ENCODE results near the gene PLAC1.

Gene PLAC1

GRCh38 chrX:134670134-134670924 lies 12.1 kb upstream of the PLAC1 start:
- DNase-seq: no peak

GRCh38 chrX:134669378-134670098 lies 11.3 kb upstream of the PLAC1 start:
- DNase-seq: no peak

GRCh38 chrX:134664202-134664601 lies 5.9 kb upstream of the PLAC1 start:
- no peak for DNase-seq

- no peak for DNase-seq
These were observed 3.0 kb upstream of the PLAC1 start for GRCh38 chrX:134661295-134661694.

DNA sequence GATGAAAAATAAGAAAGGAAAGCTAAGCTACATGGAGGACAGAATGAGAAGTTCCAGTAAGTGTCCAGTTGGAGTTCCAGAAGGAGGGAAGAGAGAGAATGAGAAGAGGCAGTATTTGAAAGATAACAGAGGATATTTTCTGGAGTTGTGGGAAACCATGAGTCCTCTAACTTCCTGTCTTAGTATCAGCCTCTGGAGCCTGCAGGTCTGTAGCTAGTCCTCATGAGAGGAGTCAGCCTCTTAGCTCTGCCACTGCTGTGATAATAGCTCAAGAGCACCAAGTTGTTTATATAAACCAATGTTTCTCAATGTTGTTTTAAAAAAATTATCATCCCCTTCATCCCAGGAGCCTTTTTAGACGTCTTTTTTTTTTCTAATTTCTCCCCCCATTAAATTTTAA lies 2.4 kb upstream of the PLAC1 start:
- peak in 1 of 3 experiments; percentile 41 for DNase-seq

- no peak for DNase-seq
These were observed 1.5 kb upstream of the PLAC1 start for GRCh38 chrX:134659761-134660160.

GRCh38 chrX:134658760-134659023 lies 421 bp upstream of the PLAC1 start:
- peak in 2 of 3 experiments; percentile 33 to 65 for DNase-seq

DNA sequence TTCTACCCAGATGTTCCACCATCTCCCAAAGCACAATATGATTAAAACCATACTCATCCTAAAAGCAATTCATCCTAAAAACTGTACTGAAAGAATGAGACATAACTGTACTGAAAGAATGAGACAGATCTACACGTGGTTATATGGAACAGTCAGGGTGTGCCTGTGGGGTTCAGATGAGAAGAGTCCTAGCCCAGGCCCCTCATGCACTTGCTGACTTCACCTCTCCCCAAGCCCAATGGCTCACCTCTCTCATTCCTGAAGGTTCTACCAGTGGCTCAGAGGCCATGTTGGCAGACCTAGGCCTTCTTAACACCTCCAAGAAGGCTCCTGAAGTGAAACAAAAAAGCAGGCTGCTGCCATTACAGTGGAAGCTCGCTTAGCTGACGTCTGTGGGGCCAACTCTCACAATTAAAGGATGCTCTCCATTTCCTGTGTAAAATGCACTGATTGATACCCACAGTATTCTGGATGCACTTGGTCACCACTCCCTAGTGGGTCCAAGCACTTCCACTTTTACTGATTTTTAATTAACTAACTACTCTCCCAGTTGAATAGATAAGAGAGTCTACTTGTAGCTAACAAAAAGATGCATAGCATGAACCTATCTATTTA lies 3.8 kb downstream of the PLAC1 start:
- DNase-seq: no peak

- DNase-seq: no peak
These were observed 4.4 kb downstream of the PLAC1 start for GRCh38 chrX:134653835-134654234.

DNA sequence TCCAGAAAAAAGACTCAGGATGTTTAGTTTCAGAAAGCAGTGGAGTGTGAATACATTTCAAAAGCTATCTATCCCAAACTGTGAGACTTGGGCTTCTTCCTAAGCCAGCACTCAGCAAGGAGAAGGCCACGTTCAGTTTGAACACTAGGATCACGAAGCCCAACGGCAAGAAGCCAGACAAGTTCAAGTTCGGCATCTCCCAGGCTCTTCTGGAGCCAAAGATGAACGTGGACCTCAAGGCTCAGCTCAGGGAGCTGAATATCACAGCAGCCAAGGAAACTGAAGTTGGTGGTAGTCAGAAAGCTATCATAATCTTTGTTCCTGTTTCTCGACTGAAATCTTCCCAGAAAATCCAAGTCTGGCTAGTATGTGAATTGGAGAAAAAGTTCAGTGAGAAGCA lies 7.6 kb downstream of the PLAC1 start:
- DNase-seq: no peak

- DNase-seq: no peak
These were observed 8.5 kb downstream of the PLAC1 start for GRCh38 chrX:134649770-134650169.

DNA sequence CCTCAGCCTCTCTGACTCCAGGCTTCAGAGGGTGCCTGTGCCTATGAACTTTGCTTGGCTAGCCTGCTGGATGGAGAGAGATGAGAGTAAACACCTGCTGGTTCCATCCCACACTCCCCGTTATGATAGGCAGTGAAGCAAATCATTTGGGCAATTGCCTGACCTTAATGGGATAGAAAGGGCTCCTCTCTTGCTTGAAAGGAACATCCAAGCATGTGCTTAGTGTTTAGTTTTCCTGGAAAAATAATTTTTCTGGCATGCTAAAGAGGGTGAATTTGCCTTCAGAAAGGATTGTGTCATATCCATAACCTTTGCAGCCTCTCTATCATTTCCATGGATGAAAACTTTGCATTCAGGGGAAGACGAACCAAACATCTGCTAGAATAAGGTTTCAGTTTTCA lies 10.8 kb downstream of the PLAC1 start:
- no peak for DNase-seq

DNA sequence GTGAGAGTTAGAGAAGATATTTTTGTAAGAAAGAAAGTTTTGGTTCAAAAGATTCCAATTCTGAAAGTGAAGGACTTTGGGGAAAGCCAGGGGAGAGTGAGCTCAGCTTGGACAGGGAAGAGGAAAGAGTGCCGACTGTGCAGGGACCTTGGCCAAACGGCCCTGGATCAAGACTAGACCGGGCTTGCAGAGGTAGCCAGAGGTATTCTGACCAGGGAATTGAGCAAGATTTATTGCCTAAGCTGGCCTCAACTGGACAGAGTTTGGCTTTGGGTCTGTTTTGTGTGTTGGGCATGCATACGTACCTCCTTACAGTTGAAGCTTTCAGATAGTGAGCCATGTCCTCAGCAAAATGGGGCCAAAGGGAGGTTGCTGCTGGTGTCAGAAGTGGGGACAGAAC lies 11.6 kb downstream of the PLAC1 start:
- no peak for DNase-seq

DNA sequence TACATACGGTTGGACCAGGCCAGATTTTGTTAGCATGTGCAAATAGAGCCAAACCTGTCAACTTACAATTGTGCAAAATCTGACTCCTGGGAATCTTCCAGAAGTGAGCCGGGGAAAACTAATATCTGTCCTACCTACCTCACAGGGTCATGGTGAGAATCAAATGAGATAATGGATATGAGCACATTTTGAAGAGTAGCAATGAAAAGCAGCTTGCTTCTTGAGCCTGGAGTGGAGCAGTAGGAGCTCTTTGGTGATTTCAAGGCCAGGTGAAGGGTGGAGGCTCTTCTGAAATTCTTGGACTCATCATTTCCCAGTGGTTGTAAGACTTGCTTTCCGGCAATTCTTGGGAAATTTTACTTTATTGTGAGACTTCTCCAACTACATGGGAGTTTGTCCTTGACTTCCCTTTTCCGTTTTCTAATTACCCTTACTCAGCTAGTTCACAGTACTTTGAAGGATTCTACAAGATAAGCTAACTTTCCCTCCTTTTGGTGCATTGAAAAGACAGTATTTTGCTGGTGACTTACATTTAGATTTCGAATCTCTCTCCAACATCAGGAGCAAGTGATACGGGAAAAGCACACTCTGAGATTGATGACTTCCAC lies 12.2 kb downstream of the PLAC1 start:
- no peak for DNase-seq

DNA sequence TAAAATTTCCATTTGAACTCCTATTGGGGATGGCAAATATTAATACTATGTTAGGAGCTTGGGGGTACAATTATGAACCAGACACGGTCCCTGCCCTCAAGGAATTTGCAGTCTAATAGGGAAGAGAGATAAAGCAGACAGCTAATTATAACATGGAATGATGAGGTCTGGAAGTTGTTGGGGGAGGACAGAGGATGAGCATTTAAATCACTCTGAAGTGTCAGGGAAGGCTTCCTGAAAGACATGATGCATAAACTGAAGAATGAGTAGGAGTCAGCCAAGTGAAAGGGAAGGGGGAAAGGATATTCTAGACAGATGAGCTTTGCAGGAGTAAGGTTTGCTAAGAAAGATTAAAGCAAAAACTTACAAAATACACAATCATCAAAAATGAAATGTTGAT lies 15.9 kb downstream of the PLAC1 start:
- no peak for DNase-seq

DNA sequence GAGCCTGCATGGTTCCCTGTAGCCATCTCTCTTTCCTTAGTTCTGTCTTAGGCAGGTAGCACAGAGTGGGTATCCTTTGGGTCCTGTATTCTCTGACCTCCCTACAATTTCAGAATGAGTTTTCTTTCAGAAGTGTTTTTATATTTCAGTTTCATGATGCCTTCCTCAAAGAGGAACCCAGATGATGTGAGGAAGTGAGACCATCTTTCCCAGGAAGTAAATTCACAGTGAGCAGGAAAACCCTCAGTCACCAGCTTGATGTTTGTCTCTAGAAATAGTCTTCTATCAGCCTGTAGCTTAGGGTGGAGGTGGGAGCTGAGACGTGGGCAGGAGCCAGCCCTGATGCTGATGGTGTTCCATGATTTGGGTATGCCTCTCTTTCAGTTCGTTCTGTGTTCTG lies 16.9 kb downstream of the PLAC1 start:
- DNase-seq: no peak

DNA sequence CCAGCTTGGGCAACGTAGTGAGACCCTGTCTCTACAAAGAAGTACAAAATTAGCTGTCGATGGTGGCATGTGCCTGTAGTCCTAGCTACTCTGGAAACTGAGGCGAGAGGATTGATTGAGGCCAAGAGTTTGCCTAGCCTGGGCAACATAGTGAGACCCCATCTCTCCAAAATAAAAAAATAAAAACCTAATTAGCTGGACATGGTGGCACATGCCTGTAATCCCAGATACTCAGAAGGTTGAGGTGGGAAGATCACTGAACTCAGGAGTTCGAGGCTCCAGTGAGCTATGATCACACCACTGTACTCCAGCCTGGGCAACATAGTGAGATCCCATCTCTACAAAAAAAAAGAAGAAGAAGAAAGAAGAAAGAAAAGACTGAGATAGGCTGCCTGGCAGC lies 17.4 kb downstream of the PLAC1 start:
- no peak for DNase-seq

DNA sequence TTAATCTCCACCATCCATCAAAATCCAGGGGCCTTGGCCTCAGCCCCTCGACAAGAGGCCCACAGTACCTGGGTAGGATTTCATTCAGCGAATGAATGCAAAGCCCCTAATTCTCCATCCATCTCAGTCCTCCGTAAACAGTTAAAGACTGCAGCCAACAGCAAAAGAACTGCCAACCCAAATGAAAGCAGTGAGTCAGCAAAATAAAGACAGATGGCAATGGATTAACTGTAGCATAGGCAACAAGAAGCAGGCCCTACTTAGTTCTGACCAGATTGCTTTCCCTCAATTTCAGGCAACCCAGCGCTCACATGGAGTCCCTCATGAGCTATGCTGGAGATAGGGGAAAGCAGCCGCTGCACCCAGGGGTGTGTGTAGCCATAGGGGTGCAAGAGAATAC lies 21.4 kb downstream of the PLAC1 start:
- DNase-seq: no peak

DNA sequence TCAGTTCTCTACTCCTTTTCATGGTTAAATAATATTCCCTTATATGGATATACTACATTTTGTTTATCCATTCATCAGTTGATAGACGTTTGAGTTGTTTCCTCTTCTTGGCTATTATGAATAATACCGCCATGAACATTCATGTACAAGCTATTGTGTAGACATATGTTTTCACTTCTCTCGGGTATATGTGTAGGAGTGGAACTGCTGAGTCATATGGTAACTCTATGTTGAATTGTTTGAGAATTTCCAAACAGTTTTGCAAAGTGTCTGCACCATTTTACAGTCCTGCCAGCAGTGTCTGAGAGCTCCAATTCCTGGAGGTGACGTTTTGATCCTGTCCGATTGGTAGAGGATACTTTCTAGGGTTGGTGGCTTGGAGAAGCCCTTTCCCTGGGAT lies 23.6 kb downstream of the PLAC1 start:
- DNase-seq: no peak

- DNase-seq: no peak
These were observed 24.4 kb downstream of the PLAC1 start for GRCh38 chrX:134633832-134634231.

GRCh38 chrX:134633394-134633793 lies 24.9 kb downstream of the PLAC1 start:
- DNase-seq: no peak

DNA sequence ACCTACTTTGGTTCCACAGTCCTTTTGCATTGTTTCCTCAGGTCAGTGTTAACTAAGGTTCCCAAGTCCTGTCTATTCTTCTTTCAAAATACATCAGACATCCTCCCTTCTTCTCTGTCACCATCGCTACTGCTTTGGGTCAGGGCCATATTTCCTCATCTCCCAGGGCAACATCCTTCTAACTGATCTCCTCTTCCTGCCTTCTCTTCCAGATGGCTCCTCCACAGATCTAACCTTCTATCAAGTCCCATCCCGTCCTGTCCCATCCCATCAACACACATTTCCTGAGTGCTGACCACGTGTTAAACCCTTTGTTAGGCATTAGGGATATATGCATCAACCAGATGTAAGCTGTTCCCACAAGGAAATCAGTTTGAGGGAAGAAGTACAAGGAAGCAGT lies 25.9 kb downstream of the PLAC1 start:
- DNase-seq: no peak

DNA sequence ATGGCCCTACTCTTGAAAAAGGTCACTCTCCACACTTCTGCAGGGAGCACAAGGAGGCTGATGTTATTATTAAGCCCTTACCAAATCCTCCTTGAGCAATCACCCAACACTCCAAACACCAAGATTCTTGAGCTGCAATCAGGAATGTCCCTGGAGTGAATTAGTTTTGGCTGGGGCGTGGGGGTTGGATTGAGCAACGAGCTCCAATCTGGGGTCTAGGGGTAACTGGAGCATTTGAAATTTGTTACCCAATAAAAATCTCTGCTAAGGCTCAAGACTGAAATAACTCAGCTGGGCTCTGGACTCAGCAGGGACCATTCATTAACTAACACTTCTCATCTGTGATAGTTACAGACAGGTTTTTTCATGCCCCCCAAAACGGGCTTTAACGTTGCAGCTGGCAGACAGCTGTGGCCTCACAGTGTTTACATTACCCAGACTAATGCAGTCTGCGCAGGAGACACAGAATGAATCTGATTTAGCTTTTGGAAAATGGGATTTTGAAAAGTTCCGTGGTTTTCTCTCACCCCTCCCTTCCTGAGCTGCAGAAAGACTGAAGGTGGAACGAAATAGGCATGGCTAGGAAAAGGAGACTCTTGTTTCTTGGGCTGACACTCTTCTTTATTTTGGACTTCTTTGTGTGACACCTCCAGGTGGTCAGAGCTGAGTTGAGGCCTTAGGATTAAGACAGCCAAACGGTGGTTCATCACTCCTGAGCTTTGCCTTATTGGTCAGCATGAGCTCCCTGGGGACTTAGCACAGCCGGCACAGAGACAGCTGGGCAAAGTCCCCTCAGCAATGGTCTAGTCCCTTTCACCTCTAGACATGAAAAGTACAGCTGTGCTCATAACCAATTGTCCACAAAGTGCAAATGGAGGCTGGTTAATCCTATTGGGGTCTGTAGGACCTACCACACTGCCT lies 26.6 kb downstream of the PLAC1 start:
- peak in 2 of 3 experiments; percentile 18 to 71 for DNase-seq
